ENCODE measurements around the gene LNPK.
"Not testable (repeated sequence)": the region's sequence is repeated elsewhere in the genome, so short reads cannot be mapped to it uniquely, and the experiment has no call there.

LNPK gene

GRCh38 chr2:175973373-175973772 is 28.7 kb downstream of the LNPK start:
- DNase-seq (ENCODE audit: low spot score): no peak

GRCh38 chr2:175966839-175967238 is 35.2 kb downstream of the LNPK start:
- no peak for DNase-seq (ENCODE audit: low spot score)

- no peak for DNase-seq (ENCODE audit: low spot score)
Measured at GRCh38 chr2:175965773-175966172, 36.3 kb downstream of the LNPK start.

GRCh38 chr2:175964195-175964594 is 37.9 kb downstream of the LNPK start:
- no peak for DNase-seq (ENCODE audit: low spot score)

- DNase-seq (ENCODE audit: low spot score): not testable (repeated sequence)
Measured at GRCh38 chr2:175963171-175963570, 38.9 kb downstream of the LNPK start.

- no peak for DNase-seq (ENCODE audit: low spot score)
Measured at GRCh38 chr2:175957845-175958244, 44.2 kb downstream of the LNPK start.

- DNase-seq (ENCODE audit: low spot score): no peak
Measured at GRCh38 chr2:175955136-175955535, 46.9 kb downstream of the LNPK start.

- DNase-seq (ENCODE audit: low spot score): no peak
Measured at GRCh38 chr2:175950512-175950911, 51.6 kb downstream of the LNPK start.

GRCh38 chr2:175948191-175948590 is 53.9 kb downstream of the LNPK start:
- no peak for DNase-seq (ENCODE audit: low spot score)

GRCh38 chr2:175947073-175947472 is 55.0 kb downstream of the LNPK start:
- no peak for DNase-seq (ENCODE audit: low spot score)

- no peak for DNase-seq (ENCODE audit: low spot score)
Measured at GRCh38 chr2:175941699-175942098, 60.4 kb downstream of the LNPK start.

- DNase-seq (ENCODE audit: low spot score): no peak
Measured at GRCh38 chr2:175937216-175937615, 64.9 kb downstream of the LNPK start.

GRCh38 chr2:175935289-175936181 is 66.5 kb downstream of the LNPK start:
- peak; percentile 43 for DNase-seq (ENCODE audit: low spot score)

- no peak for DNase-seq (ENCODE audit: low spot score)
Measured at GRCh38 chr2:175932675-175933074, 69.4 kb downstream of the LNPK start.

- no peak for DNase-seq (ENCODE audit: low spot score)
Measured at GRCh38 chr2:175931805-175932204, 70.3 kb downstream of the LNPK start.

- DNase-seq (ENCODE audit: low spot score): no peak
Measured at GRCh38 chr2:175930504-175930903, 71.6 kb downstream of the LNPK start.

- no peak for DNase-seq (ENCODE audit: low spot score)
Measured at GRCh38 chr2:175929850-175930249, 72.2 kb downstream of the LNPK start.

- no peak for DNase-seq (ENCODE audit: low spot score)
Measured at GRCh38 chr2:175926272-175926671, 75.8 kb downstream of the LNPK start.

- no peak for DNase-seq (ENCODE audit: low spot score)
Measured at GRCh38 chr2:175922160-175922559, 79.9 kb downstream of the LNPK start.

- DNase-seq (ENCODE audit: low spot score): no peak
Measured at GRCh38 chr2:175918935-175919334, 83.1 kb downstream of the LNPK start.

- no peak for DNase-seq (ENCODE audit: low spot score)
Measured at GRCh38 chr2:175914846-175915245, 87.2 kb downstream of the LNPK start.

- not testable (repeated sequence) for DNase-seq (ENCODE audit: low spot score)
Measured at GRCh38 chr2:175913849-175914743, 88.0 kb downstream of the LNPK start.

- not testable (repeated sequence) for DNase-seq (ENCODE audit: low spot score)
Measured at GRCh38 chr2:175913267-175913666, 88.8 kb downstream of the LNPK start.
